Mesendoderm (in vitro differentiated cells): Measurements from ENCODE around the gene RAB5A.

ENCODE experiments used
- DNase-seq: peaks from one replicate; pipeline ENCODE4 v3.0.0; 2013
- H2AK5ac ChIP-seq: 2 replicates; pipeline ENCODE4 v1.6.1; 2013; ENCODE audit warnings: low read length, inconsistent platforms
- H2BK120ac ChIP-seq: 2 replicates; pipeline ENCODE4 v1.6.1; 2013; ENCODE audit warnings: low read depth, mild to moderate bottlenecking, low read length, moderate library complexity, mixed read lengths
- H2BK15ac ChIP-seq: replicated peaks from 2 replicates; pipeline ENCODE4 v1.6.1; 2013; ENCODE audit warnings: low read depth, mild to moderate bottlenecking, moderate library complexity
- H2BK5ac ChIP-seq: 2 replicates; pipeline ENCODE4 v1.6.1; 2013; ENCODE audit warnings: low read length, inconsistent platforms
- H3K18ac ChIP-seq: 2 replicates; pipeline ENCODE4 v1.6.1; 2013; ENCODE audit warnings: mild to moderate bottlenecking, low read length, mixed read lengths
- H3K23ac ChIP-seq: one replicate; pipeline ENCODE4 v1.6.1; 2013; ENCODE audit warnings: low read length
- H3K27ac ChIP-seq: 2 replicates; pipeline ENCODE4 v1.5.1; 2013; ENCODE audit warnings: low read depth, mild to moderate bottlenecking, inconsistent platforms, low read length, moderate library complexity
- H3K27me3 ChIP-seq: 2 replicates; pipeline ENCODE4 v1.6.1; 2013; ENCODE audit warnings: low read length, control low read depth, mild to moderate bottlenecking, inconsistent platforms; ENCODE audit not compliant: insufficient read depth, poor library complexity
- H3K36me3 ChIP-seq: 2 replicates; pipeline ENCODE4 v1.6.1; 2013; ENCODE audit warnings: low read length, inconsistent platforms; ENCODE audit not compliant: control insufficient read depth, insufficient read depth
- H3K4ac ChIP-seq: one replicate; pipeline ENCODE4 v1.6.1; 2013; ENCODE audit warnings: low read depth, mild to moderate bottlenecking, low read length, moderate library complexity
- H3K4me1 ChIP-seq: 2 replicates; pipeline ENCODE4 v1.6.1; 2013; ENCODE audit warnings: low read depth, low read length, inconsistent platforms; ENCODE audit not compliant: control insufficient read depth
- H3K4me2 ChIP-seq: 2 replicates; pipeline ENCODE4 v1.6.1; 2013; ENCODE audit warnings: low read length
- H3K4me3 ChIP-seq: 2 replicates; pipeline ENCODE4 v1.5.1; 2013; ENCODE audit warnings: mild to moderate bottlenecking, low read length
- H3K56ac ChIP-seq: one replicate; pipeline ENCODE4 v1.6.1; 2013; ENCODE audit warnings: low read length
- H3K79me1 ChIP-seq: 2 replicates; pipeline ENCODE4 v1.6.1; 2013; ENCODE audit warnings: low read length, inconsistent platforms
- H3K79me2 ChIP-seq: 2 replicates; pipeline ENCODE4 v1.6.1; 2013; ENCODE audit warnings: mild to moderate bottlenecking, low read length; ENCODE audit not compliant: control insufficient read depth, insufficient read depth
- H3K9ac ChIP-seq: 2 replicates; pipeline ENCODE4 v1.6.1; 2013; ENCODE audit warnings: low read length, inconsistent platforms
- H4K5ac ChIP-seq: one replicate; pipeline ENCODE4 v1.6.1; 2013; ENCODE audit warnings: low read length
- H4K8ac ChIP-seq: one replicate; pipeline ENCODE4 v1.6.1; 2013; ENCODE audit warnings: low read depth, mild to moderate bottlenecking, control low read depth, low read length, moderate library complexity
- WGBS: extraction: QIAGEN DNeasy Blood & Tissue Kit; methylation state at CpG from one replicate; pipeline ENCODE4 v1.1.7; 2013; ENCODE audit warnings: low lambda C conversion rate, missing lambda C conversion rate; ENCODE audit not compliant: insufficient coverage; ENCODE audit errors: extremely low coverage; 5-methylcytosine and 5-hydroxymethylcytosine counted together

RAB5A gene

GRCh38 chr3:19903649-19904048 is 43.2 kb upstream of the RAB5A start:
- Histone ChIP-seq H3K9ac (no peak overlapping the region), H3K79me2 (no peaks in the 10 kb centered on the region), H3K4me3 (no peak overlapping the region), H3K36me3 (no peaks in the 10 kb centered on the region), H3K4ac (no peak overlapping the region), H3K23ac (no peak overlapping the region), H3K27me3 (no peaks in the 10 kb centered on the region), H3K56ac (no peak overlapping the region), H2BK5ac (no peak overlapping the region), H3K4me2 (no peak overlapping the region), H4K8ac (no peak overlapping the region), H2BK120ac (no peak overlapping the region), H3K4me1 (no peaks in the 10 kb centered on the region), H3K79me1 (no peaks in the 10 kb centered on the region), H2BK15ac (no peak overlapping the region), H4K5ac (no peak overlapping the region), H3K18ac (no peak overlapping the region), H3K27ac (no peak overlapping the region), H2AK5ac (no peak overlapping the region)
- no CpG with 5 or more reads among the region's 2 CpGs for WGBS
- DNase-seq = no peak

GRCh38 chr3:19907523-19907922 is 39.4 kb upstream of the RAB5A start:
- Histone ChIP-seq H2BK15ac (no peak overlapping the region), H3K23ac (no peak overlapping the region), H3K27me3 (no peaks in the 10 kb centered on the region), H3K4me1 (no peaks in the 10 kb centered on the region), H3K18ac (no peak overlapping the region), H2BK5ac (no peak overlapping the region), H3K56ac (no peak overlapping the region), H2AK5ac (no peak overlapping the region), H4K5ac (no peak overlapping the region), H3K9ac (no peak overlapping the region), H3K36me3 (no peaks in the 10 kb centered on the region), H3K27ac (no peak overlapping the region), H3K4me2 (no peak overlapping the region), H3K79me2 (no peaks in the 10 kb centered on the region), H3K4ac (no peak overlapping the region), H2BK120ac (no peak overlapping the region), H3K79me1 (no peaks in the 10 kb centered on the region), H4K8ac (no peak overlapping the region), H3K4me3 (no peak overlapping the region)
- no peak for DNase-seq
- no CpG with 5 or more reads among the region's 3 CpGs for WGBS

GRCh38 chr3:19911452-19911851 is 35.4 kb upstream of the RAB5A start:
- Histone ChIP-seq H3K23ac (no peak overlapping the region), H3K27ac (no peak overlapping the region), H3K79me1 (no peaks in the 10 kb centered on the region), H3K27me3 (no peaks in the 10 kb centered on the region), H3K56ac (no peak overlapping the region), H3K4me2 (no peak overlapping the region), H3K79me2 (no peaks in the 10 kb centered on the region), H2BK15ac (no peak overlapping the region), H2AK5ac (no peak overlapping the region), H2BK5ac (no peak overlapping the region), H3K4me3 (no peak overlapping the region), H2BK120ac (no peak overlapping the region), H4K8ac (no peak overlapping the region), H3K4ac (no peak overlapping the region), H3K9ac (no peak overlapping the region), H3K36me3 (no peaks in the 10 kb centered on the region), H4K5ac (no peak overlapping the region), H3K18ac (no peak overlapping the region), H3K4me1 (no peaks in the 10 kb centered on the region)
- DNase-seq = no peak

- H2BK5ac ChIP-seq = no peak overlapping the region
- H2BK120ac ChIP-seq = no peak overlapping the region
- no peak overlapping the region for H3K4me3 ChIP-seq
- no peak overlapping the region for H3K4ac ChIP-seq
- no peak overlapping the region for H4K8ac ChIP-seq
- no peak overlapping the region for H3K56ac ChIP-seq
- no peak overlapping the region for H3K27ac ChIP-seq
- H3K4me1 ChIP-seq = no peaks in the 10 kb centered on the region
- H3K79me2 ChIP-seq = no peaks in the 10 kb centered on the region
- DNase-seq = no peak
- no peak overlapping the region for H3K18ac ChIP-seq
- WGBS = no CpG with 5 or more reads among the region's 1 CpG
- no peaks in the 10 kb centered on the region for H3K36me3 ChIP-seq
- no peak overlapping the region for H3K23ac ChIP-seq
- H3K27me3 ChIP-seq = no peaks in the 10 kb centered on the region
- H2BK15ac ChIP-seq = no peak overlapping the region
- no peak overlapping the region for H3K4me2 ChIP-seq
- H3K79me1 ChIP-seq = no peaks in the 10 kb centered on the region
- H2AK5ac ChIP-seq = no peak overlapping the region
- H3K9ac ChIP-seq = no peak overlapping the region
- H4K5ac ChIP-seq = no peak overlapping the region
These were observed 29.7 kb upstream of the RAB5A start for GRCh38 chr3:19917167-19917566.

GRCh38 chr3:19920401-19921080 is 26.4 kb upstream of the RAB5A start:
- no peak overlapping the region for H3K27ac ChIP-seq
- H3K27me3 ChIP-seq = no peaks in the 10 kb centered on the region
- DNase-seq = no peak
- no peak overlapping the region for H2AK5ac ChIP-seq
- no CpG with 5 or more reads among the region's 4 CpGs for WGBS
- no peak overlapping the region for H3K23ac ChIP-seq
- no peak overlapping the region for H2BK120ac ChIP-seq
- H3K79me2 ChIP-seq = no peaks in the 10 kb centered on the region
- H3K4me1 ChIP-seq = no peaks in the 10 kb centered on the region
- no peak overlapping the region for H3K4me3 ChIP-seq
- H3K36me3 ChIP-seq = no peaks in the 10 kb centered on the region
- no peak overlapping the region for H4K8ac ChIP-seq
- no peak overlapping the region for H3K56ac ChIP-seq
- no peak overlapping the region for H3K9ac ChIP-seq
- no peak overlapping the region for H3K4ac ChIP-seq
- no peak overlapping the region for H3K4me2 ChIP-seq
- no peak overlapping the region for H2BK5ac ChIP-seq
- no peak overlapping the region for H3K18ac ChIP-seq
- no peak overlapping the region for H4K5ac ChIP-seq
- no peak overlapping the region for H2BK15ac ChIP-seq
- no peaks in the 10 kb centered on the region for H3K79me1 ChIP-seq

- Histone ChIP-seq H2BK5ac (no peak overlapping the region), H3K4ac (no peak overlapping the region), H3K4me2 (no peak overlapping the region), H4K5ac (no peak overlapping the region), H3K9ac (no peak overlapping the region), H3K4me3 (no peak overlapping the region), H3K23ac (no peak overlapping the region), H2BK15ac (no peak overlapping the region), H3K56ac (no peak overlapping the region), H3K27me3 (no peaks in the 10 kb centered on the region), H3K27ac (no peak overlapping the region), H3K79me2 (no peaks in the 10 kb centered on the region), H3K36me3 (no peaks in the 10 kb centered on the region), H3K4me1 (no peaks in the 10 kb centered on the region), H2BK120ac (no peak overlapping the region), H4K8ac (no peak overlapping the region), H3K18ac (no peak overlapping the region), H3K79me1 (no peaks in the 10 kb centered on the region), H2AK5ac (no peak overlapping the region)
- no CpG with 5 or more reads among the region's 2 CpGs for WGBS
- no peak for DNase-seq
These were observed 15.7 kb upstream of the RAB5A start for GRCh38 chr3:19931180-19931692.
